Smooth muscle cell (in vitro differentiated cells): ENCODE data around the gene EXOC4. TPM values are rescaled to one million over a fixed set of nuclear protein-coding genes. Genes with fewer than 3 reads are reported as not detected.
A peak's percentile ranks its signal among the peaks of the same experiment; 100 is the strongest.

Experiments used
- DNase-seq: peaks from one replicate; lab custom pipeline; 2025; ENCODE audit not compliant: unreplicated experiment; lab: John Stamatoyannopoulos, UW
- H2AFZ ChIP-seq: fragments of 200-600 bp; sonication (generic); 2 replicates; pipeline ENCODE4 v1.6.0; 2016; ENCODE audit warnings: antibody characterized with exemption, low read depth, mild to moderate bottlenecking
- H3F3A ChIP-seq: fragments of 200-600 bp; sonication (generic); 2 replicates; pipeline ENCODE4 v1.6.0; 2017; ENCODE audit warnings: antibody characterized with exemption, low read depth
- H3K27ac ChIP-seq: fragments of 200-600 bp; sonication (generic); 2 replicates; pipeline ENCODE4 v1.5.1; 2016; ENCODE audit warnings: low read depth, mild to moderate bottlenecking
- H3K27me3 ChIP-seq: fragments of 200-600 bp; sonication (generic); 2 replicates; pipeline ENCODE4 v1.6.1; 2016; ENCODE audit warnings: low read depth, mild to moderate bottlenecking
- H3K36me3 ChIP-seq: fragments of 200-600 bp; sonication (generic); 2 replicates; pipeline ENCODE4 v1.5.1; 2016; ENCODE audit warnings: low read depth
- H3K4me1 ChIP-seq: fragments of 200-600 bp; sonication (generic); 2 replicates; pipeline ENCODE4 v1.5.1; 2016; ENCODE audit warnings: low read depth
- H3K4me2 ChIP-seq: fragments of 200-600 bp; sonication (generic); 2 replicates; pipeline ENCODE4 v1.6.0; 2016; ENCODE audit warnings: mild to moderate bottlenecking
- H3K4me3 ChIP-seq: fragments of 200-600 bp; sonication (generic); 2 replicates; pipeline ENCODE4 v1.5.1; 2016; ENCODE audit warnings: mild to moderate bottlenecking
- H3K79me2 ChIP-seq: fragments of 200-600 bp; sonication (generic); 2 replicates; pipeline ENCODE4 v1.6.0; 2016; ENCODE audit warnings: low read depth, mild to moderate bottlenecking
- H3K9ac ChIP-seq: fragments of 200-600 bp; sonication (generic); 2 replicates; pipeline ENCODE4 v1.6.0; 2016; ENCODE audit warnings: low read depth
- H3K9me3 ChIP-seq: fragments of 200-600 bp; sonication (generic); replicated peaks from 2 replicates; pipeline ENCODE4 v1.5.1; 2016; ENCODE audit warnings: low read depth
- H4K20me1 ChIP-seq: fragments of 200-600 bp; sonication (generic); 2 replicates; pipeline ENCODE4 v1.6.0; 2016; ENCODE audit warnings: low read depth
- WGBS: methylation state at CpG from one replicate; pipeline ENCODE4 v1.1.7; 2016; ENCODE audit warnings: low lambda C conversion rate; 5-methylcytosine and 5-hydroxymethylcytosine counted together
- polyA plus RNA-seq: library from polyadenylated mRNA; unstranded; fragments of >200 nt; fragmentation: Nextera tagmentation; extraction: Ambion mirVana; gene quantifications from 2 replicates; pipeline ENCODE4 v1.2.1, GENCODE V29; 2016
- total RNA-seq: library from RNA; depleted of rRNA; stranded (reverse); fragments of >200 nt; gene quantifications from 2 replicates; pipeline ENCODE4 v1.2.3, GENCODE V29; 2014
- TF ChIP-seq, protein P1 (sequence below): fragments of 200-600 bp; sonication (generic); IDR thresholded peaks from 2 replicates; pipeline ENCODE4 v1.5.1; 2017; ENCODE audit warnings: borderline replicate concordance, mild to moderate bottlenecking, antibody characterized with exemption; ENCODE audit not compliant: insufficient read depth, poor library complexity, severe bottlenecking

EXOC4 gene
- total and polyA plus RNA-seq, 2 experiments from 2014 or later: 21.5 to 47.1 TPM

DNA sequence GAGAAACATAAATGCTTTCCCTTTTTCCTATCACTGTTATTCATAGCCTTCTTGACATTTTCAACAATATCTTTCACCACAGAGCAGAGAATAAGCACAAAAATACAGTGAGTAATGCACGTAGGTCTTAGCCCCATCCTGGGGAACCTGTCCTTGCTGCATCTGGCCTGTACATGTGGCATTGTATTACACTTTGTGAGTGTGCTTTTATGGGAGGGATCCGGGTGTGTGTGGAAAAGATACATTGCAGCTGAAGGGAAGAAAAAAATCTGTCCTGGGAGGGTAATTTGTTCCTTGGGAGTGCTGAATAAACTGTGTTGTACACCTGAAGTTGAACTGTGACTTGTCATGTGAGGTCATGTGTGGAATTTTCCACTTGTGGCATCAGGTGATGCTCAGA lies 451.6 kb downstream of the EXOC4 start:
- WGBS: 78% methylated on average over 2 of the region's 2 CpGs
- Histone ChIP-seq H4K20me1 (no peaks in the 10 kb centered on the region), H3K36me3 (no peaks in the 10 kb centered on the region), H3K4me2 (no peak overlapping the region), H3K4me3 (no peak overlapping the region), H3K27me3 (no peaks in the 10 kb centered on the region), H2AFZ (no peak overlapping the region), H3K79me2 (no peaks in the 10 kb centered on the region), H3K27ac (peak overlapping the region; percentile 83), H3K4me1 (no peaks in the 10 kb centered on the region), H3F3A (no peaks in the 10 kb centered on the region), H3K9me3 (no peaks in the 10 kb centered on the region), H3K9ac (peak overlapping the region; percentile 59)
- TF ChIP-seq, protein P1, sequence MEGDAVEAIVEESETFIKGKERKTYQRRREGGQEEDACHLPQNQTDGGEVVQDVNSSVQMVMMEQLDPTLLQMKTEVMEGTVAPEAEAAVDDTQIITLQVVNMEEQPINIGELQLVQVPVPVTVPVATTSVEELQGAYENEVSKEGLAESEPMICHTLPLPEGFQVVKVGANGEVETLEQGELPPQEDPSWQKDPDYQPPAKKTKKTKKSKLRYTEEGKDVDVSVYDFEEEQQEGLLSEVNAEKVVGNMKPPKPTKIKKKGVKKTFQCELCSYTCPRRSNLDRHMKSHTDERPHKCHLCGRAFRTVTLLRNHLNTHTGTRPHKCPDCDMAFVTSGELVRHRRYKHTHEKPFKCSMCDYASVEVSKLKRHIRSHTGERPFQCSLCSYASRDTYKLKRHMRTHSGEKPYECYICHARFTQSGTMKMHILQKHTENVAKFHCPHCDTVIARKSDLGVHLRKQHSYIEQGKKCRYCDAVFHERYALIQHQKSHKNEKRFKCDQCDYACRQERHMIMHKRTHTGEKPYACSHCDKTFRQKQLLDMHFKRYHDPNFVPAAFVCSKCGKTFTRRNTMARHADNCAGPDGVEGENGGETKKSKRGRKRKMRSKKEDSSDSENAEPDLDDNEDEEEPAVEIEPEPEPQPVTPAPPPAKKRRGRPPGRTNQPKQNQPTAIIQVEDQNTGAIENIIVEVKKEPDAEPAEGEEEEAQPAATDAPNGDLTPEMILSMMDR: no peak
- no peak for DNase-seq

DNA sequence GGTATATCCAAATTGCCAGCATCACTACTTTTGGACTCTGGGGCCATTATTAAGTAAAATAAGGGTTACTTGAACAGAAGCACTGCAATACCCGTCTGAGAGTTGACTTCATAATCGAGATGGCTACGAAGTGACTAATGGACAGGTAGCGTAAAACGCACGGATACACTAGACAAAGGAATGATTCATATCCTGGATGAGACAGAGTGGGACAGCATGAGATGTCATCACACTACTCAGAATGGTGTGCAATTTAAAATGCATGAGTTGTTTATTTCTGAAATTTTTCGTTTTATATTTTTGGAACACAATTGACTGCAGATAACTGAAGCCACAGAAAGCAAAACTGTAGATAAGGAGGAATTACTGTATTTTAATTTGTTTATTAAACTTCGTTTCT lies 452.7 kb downstream of the EXOC4 start:
- Histone ChIP-seq H3K4me2 (no peak overlapping the region), H3K27ac (peak overlapping the region; percentile 83), H3F3A (no peaks in the 10 kb centered on the region), H3K4me1 (no peaks in the 10 kb centered on the region), H3K27me3 (no peaks in the 10 kb centered on the region), H3K79me2 (no peaks in the 10 kb centered on the region), H3K36me3 (no peaks in the 10 kb centered on the region), H3K9me3 (no peaks in the 10 kb centered on the region), H2AFZ (no peak overlapping the region), H3K4me3 (no peak overlapping the region), H3K9ac (peak overlapping the region; percentile 59), H4K20me1 (no peaks in the 10 kb centered on the region)
- DNase-seq: no peak
- 57% methylated on average over 8 of the region's 8 CpGs for WGBS
- TF ChIP-seq, protein P1: no peak

DNA sequence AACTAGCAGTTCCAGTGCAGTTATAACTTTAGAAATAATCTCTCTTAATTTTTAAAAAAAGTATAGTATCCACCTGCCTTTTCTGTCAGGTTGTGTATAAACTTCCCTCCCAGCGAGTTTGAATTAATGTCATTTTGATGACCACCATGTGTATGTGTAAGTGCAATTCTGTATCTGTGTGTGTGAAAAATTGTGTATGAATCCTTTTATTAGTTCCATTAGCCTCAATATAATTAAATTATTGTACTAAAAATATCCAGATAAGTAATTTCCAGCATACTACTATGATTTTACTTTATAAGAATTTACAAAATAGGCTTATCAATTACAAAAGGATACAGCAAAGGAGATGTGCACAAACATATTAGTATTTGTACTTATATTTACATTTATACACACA lies 453.1 kb downstream of the EXOC4 start:
- no peak for DNase-seq
- H3K27me3 ChIP-seq: no peaks in the 10 kb centered on the region
- H3K9ac ChIP-seq: peak overlapping the region; percentile 34
- H3K4me2 ChIP-seq: no peak overlapping the region
- no peaks in the 10 kb centered on the region for H3K36me3 ChIP-seq
- no peaks in the 10 kb centered on the region for H3F3A ChIP-seq
- H4K20me1 ChIP-seq: no peaks in the 10 kb centered on the region
- TF ChIP-seq, protein P1: no peak
- H3K4me1 ChIP-seq: no peaks in the 10 kb centered on the region
- H3K79me2 ChIP-seq: no peaks in the 10 kb centered on the region
- no peak overlapping the region for H2AFZ ChIP-seq
- WGBS: 100% methylated on average over 1 of the region's 1 CpG
- peak overlapping the region; percentile 83 for H3K27ac ChIP-seq
- H3K4me3 ChIP-seq: no peak overlapping the region
- no peaks in the 10 kb centered on the region for H3K9me3 ChIP-seq
